Measurements from ENCODE around the gene ACSL5.
"Not testable (repeated sequence)": the region's sequence is repeated elsewhere in the genome, so short reads cannot be mapped to it uniquely, and the experiment has no call there.

Gene ACSL5

GRCh38 chr10:112374724-112375541 is 1.0 kb downstream of the ACSL5 start:
- Histone ChIP-seq H3K9ac (ENCODE audit: low read length) (peak overlapping the region; percentile 98), H3K4me2 (ENCODE audit: low read length) (peak overlapping the region; percentile 98), H4K20me1 (ENCODE audit: insufficient read depth, low read length) (no peaks in the 10 kb centered on the region), H3K27me3 (ENCODE audit: low read depth, low read length) (no peaks in the 10 kb centered on the region), H3K4me1 (ENCODE audit: low read length) (peaks cover 21% of the 10 kb centered on the region), H2AFZ (ENCODE audit: low read depth, low read length) (peak overlapping the region; percentile 90), H3K36me3 (replicated peaks; ENCODE audit: low read depth, low read length) (no peaks in the 10 kb centered on the region), H3K9me3 (ENCODE audit: insufficient read depth, low read length) (no peaks in the 10 kb centered on the region), H3K79me2 (ENCODE audit: low read length) (peaks cover 13% of the 10 kb centered on the region), H3K4me3 (ENCODE audit: low read length) (peak overlapping the region; percentile 97), H3K27ac (ENCODE audit: low read length) (peak overlapping the region; percentile 70)
- TF ChIP-seq, protein P1, sequence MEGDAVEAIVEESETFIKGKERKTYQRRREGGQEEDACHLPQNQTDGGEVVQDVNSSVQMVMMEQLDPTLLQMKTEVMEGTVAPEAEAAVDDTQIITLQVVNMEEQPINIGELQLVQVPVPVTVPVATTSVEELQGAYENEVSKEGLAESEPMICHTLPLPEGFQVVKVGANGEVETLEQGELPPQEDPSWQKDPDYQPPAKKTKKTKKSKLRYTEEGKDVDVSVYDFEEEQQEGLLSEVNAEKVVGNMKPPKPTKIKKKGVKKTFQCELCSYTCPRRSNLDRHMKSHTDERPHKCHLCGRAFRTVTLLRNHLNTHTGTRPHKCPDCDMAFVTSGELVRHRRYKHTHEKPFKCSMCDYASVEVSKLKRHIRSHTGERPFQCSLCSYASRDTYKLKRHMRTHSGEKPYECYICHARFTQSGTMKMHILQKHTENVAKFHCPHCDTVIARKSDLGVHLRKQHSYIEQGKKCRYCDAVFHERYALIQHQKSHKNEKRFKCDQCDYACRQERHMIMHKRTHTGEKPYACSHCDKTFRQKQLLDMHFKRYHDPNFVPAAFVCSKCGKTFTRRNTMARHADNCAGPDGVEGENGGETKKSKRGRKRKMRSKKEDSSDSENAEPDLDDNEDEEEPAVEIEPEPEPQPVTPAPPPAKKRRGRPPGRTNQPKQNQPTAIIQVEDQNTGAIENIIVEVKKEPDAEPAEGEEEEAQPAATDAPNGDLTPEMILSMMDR (IDR thresholded peaks at IDR 0.05; ENCODE audit: low read depth, low read length), result no peak
- no peak for TF ChIP-seq EZH2phosphoT487 (IDR thresholded peaks at IDR 0.05; ENCODE audit: low read depth)

GRCh38 chr10:112375721-112376395 is 1.9 kb downstream of the ACSL5 start:
- peaks cover 21% of the 10 kb centered on the region for H3K4me1 ChIP-seq (ENCODE audit: low read length)
- H3K27ac ChIP-seq (ENCODE audit: low read length), result peak overlapping the region; percentile 70
- TF ChIP-seq, protein P1 (IDR thresholded peaks at IDR 0.05; ENCODE audit: low read depth, low read length), result no peak
- no peak for TF ChIP-seq EZH2phosphoT487 (IDR thresholded peaks at IDR 0.05; ENCODE audit: low read depth)

DNA sequence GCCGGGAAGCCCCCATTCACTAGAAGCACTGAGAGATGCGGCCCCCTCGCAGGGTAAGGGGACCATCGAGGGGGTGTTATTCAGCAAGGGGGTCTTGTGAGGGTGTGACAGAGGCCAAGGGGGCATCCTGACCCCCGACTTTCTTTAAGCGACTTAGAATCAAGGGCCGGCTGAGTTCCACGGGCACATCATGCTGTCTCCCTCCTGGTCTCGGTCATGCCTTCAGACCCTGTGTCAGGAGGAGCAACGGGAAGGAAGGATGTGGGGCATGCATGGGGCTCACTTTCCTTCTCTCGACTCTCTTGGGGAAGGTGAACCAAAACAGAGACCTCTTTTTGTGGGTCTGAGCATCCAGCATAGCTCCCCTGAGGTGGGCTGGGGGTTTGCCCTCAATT is 2.5 kb downstream of the ACSL5 start:
- Histone ChIP-seq H3K4me3 (ENCODE audit: low read length) (peak overlapping the region; percentile 97), H2AFZ (ENCODE audit: low read depth, low read length) (peak overlapping the region; percentile 90)
- TF ChIP-seq, protein P1 (IDR thresholded peaks at IDR 0.05; ENCODE audit: low read depth, low read length), result no peak
- no peak for TF ChIP-seq EZH2phosphoT487 (IDR thresholded peaks at IDR 0.05; ENCODE audit: low read depth)

More at GRCh38 chr10:112375721-112376395, 1.9 kb downstream of the ACSL5 start:
- no peaks in the 10 kb centered on the region; the same call in 1 of the 2 replicates for H4K20me1 ChIP-seq (ENCODE audit: insufficient read depth, low read length)
- H2AFZ ChIP-seq (ENCODE audit: low read depth, low read length), result peak overlapping the region; percentile 90
- H3K79me2 ChIP-seq (ENCODE audit: low read length), result peaks cover 13% of the 10 kb centered on the region
- peak overlapping the region; percentile 98 for H3K4me2 ChIP-seq (ENCODE audit: low read length)
- H3K9me3 ChIP-seq (ENCODE audit: insufficient read depth, low read length), result no peaks in the 10 kb centered on the region
- H3K27me3 ChIP-seq (ENCODE audit: low read depth, low read length), result no peaks in the 10 kb centered on the region
- peak overlapping the region; percentile 97 for H3K4me3 ChIP-seq (ENCODE audit: low read length)
- no peaks in the 10 kb centered on the region for H3K36me3 ChIP-seq (replicated peaks; ENCODE audit: low read depth, low read length)
- H3K9ac ChIP-seq (ENCODE audit: low read length), result peak overlapping the region; percentile 98

GRCh38 chr10:112377116-112377515 is 3.2 kb downstream of the ACSL5 start:
- H3K4me3 ChIP-seq (ENCODE audit: low read length), result peak overlapping the region; percentile 97
- H4K20me1 ChIP-seq (ENCODE audit: insufficient read depth, low read length); H3K9me3 ChIP-seq (ENCODE audit: insufficient read depth, low read length); H3K27ac ChIP-seq (ENCODE audit: low read length); H3K27me3 ChIP-seq (ENCODE audit: low read depth, low read length); H2AFZ ChIP-seq (ENCODE audit: low read depth, low read length); H3K36me3 ChIP-seq (replicated peaks; ENCODE audit: low read depth, low read length): not testable (repeated sequence)
- peak overlapping the region; percentile 98 for H3K4me2 ChIP-seq (ENCODE audit: low read length)
- peak overlapping the region; percentile 98 for H3K9ac ChIP-seq (ENCODE audit: low read length)
- H3K4me1 ChIP-seq (ENCODE audit: low read length), result peaks cover 21% of the 10 kb centered on the region
- H3K79me2 ChIP-seq (ENCODE audit: low read length), result peaks cover 13% of the 10 kb centered on the region

More for the DNA sequence above, 2.5 kb downstream of the ACSL5 start:
- Histone ChIP-seq H3K27me3 (ENCODE audit: low read depth, low read length) (no peaks in the 10 kb centered on the region), H3K36me3 (replicated peaks; ENCODE audit: low read depth, low read length) (no peaks in the 10 kb centered on the region), H3K9me3 (ENCODE audit: insufficient read depth, low read length) (no peaks in the 10 kb centered on the region), H3K4me2 (ENCODE audit: low read length) (peak overlapping the region; percentile 98), H3K4me1 (ENCODE audit: low read length) (peaks cover 21% of the 10 kb centered on the region), H3K27ac (ENCODE audit: low read length) (peak overlapping the region; percentile 70), H4K20me1 (ENCODE audit: insufficient read depth, low read length) (no peaks in the 10 kb centered on the region; the same call in 1 of the 2 replicates), H3K79me2 (ENCODE audit: low read length) (peaks cover 13% of the 10 kb centered on the region), H3K9ac (ENCODE audit: low read length) (peak overlapping the region; percentile 98)

Measured in OCI-LY3 (cell line).